OCI-LY1 (cell line): ENCODE measurements around the gene FANK1.
"Not testable (repeated sequence)": the region's sequence is repeated elsewhere in the genome, so short reads cannot be mapped to it uniquely, and the experiment has no call there.

Experiments
- H2AFZ ChIP-seq: fragments of 200-600 bp; sonication (generic), shearing (Covaris generic); 2 replicates; pipeline ENCODE4 v1.6.0; 2014; ENCODE audit warnings: antibody characterized with exemption, mild to moderate bottlenecking, low read length
- H3F3A ChIP-seq: fragments of 200-600 bp; sonication (generic), shearing (Covaris generic); 2 replicates; pipeline ENCODE4 v1.6.0; 2014; ENCODE audit warnings: mild to moderate bottlenecking, antibody characterized with exemption, low read length, moderate library complexity; ENCODE audit not compliant: insufficient read depth
- H3K27ac ChIP-seq: fragments of 200-600 bp; sonication (generic); 2 replicates; pipeline ENCODE4 v1.5.1; 2014; ENCODE audit warnings: low read length, mixed run types, mild to moderate bottlenecking, low read depth; ENCODE audit not compliant: poor library complexity, severe bottlenecking
- H3K27me3 ChIP-seq: fragments of 200-600 bp; sonication (generic); 2 replicates; pipeline ENCODE4 v1.6.0; 2014; ENCODE audit warnings: antibody characterized with exemption, mild to moderate bottlenecking, low read length, moderate library complexity; ENCODE audit not compliant: insufficient read depth
- H3K36me3 ChIP-seq: fragments of 200-600 bp; sonication (generic); 2 replicates; pipeline ENCODE4 v1.6.1; 2014; ENCODE audit warnings: mild to moderate bottlenecking, antibody characterized with exemption, low read length, moderate library complexity, mixed read lengths; ENCODE audit not compliant: insufficient read depth
- H3K4me1 ChIP-seq: fragments of 200-600 bp; sonication (generic); 2 replicates; pipeline ENCODE4 v1.5.1; 2014; ENCODE audit warnings: mild to moderate bottlenecking, low read length, moderate library complexity; ENCODE audit not compliant: insufficient read depth, severe bottlenecking
- H3K4me2 ChIP-seq: fragments of 200-600 bp; sonication (generic), shearing (Covaris generic); 2 replicates; pipeline ENCODE4 v1.6.1; 2014; ENCODE audit warnings: low read length
- H3K4me3 ChIP-seq: fragments of 200-600 bp; sonication (generic); 2 replicates; pipeline ENCODE4 v1.5.1; 2014; ENCODE audit warnings: low read length, low read depth, mild to moderate bottlenecking, mixed read lengths; ENCODE audit not compliant: poor library complexity, severe bottlenecking
- H3K79me2 ChIP-seq: fragments of 200-600 bp; shearing (Covaris generic); 2 replicates; pipeline ENCODE4 v1.6.1; 2016; ENCODE audit warnings: mixed run types, low read length, mixed read lengths; ENCODE audit not compliant: insufficient read depth
- H3K9ac ChIP-seq: fragments of 200-600 bp; sonication (generic), shearing (Covaris generic); 2 replicates; pipeline ENCODE4 v1.6.1; 2014; ENCODE audit warnings: mild to moderate bottlenecking, low read length, mixed read lengths
- H3K9me2 ChIP-seq: fragments of 200-600 bp; sonication (generic), shearing (Covaris generic); 2 replicates; pipeline ENCODE4 v1.6.1; 2014; ENCODE audit warnings: low read depth, mild to moderate bottlenecking, low read length, mixed read lengths
- H3K9me3 ChIP-seq: fragments of 200-600 bp; shearing (Covaris generic); 2 replicates; pipeline ENCODE4 v1.6.1; 2014; ENCODE audit warnings: low read length, mixed read lengths
- H4K20me1 ChIP-seq: fragments of 200-600 bp; sonication (generic), shearing (Covaris generic); 2 replicates; pipeline ENCODE4 v1.6.0; 2016; ENCODE audit warnings: mild to moderate bottlenecking, low read length; ENCODE audit not compliant: insufficient read depth
- CTCF ChIP-seq: fragments of 200-600 bp; sonication (generic), shearing (Covaris generic); IDR thresholded peaks from 2 replicates; pipeline ENCODE4 v1.5.1; 2017; ENCODE audit warnings: mild to moderate bottlenecking, antibody characterized with exemption, low read length, moderate library complexity, mixed read lengths
- EZH2 ChIP-seq: fragments of 200-600 bp; sonication (generic), shearing (Covaris generic); IDR thresholded peaks from 2 replicates; pipeline ENCODE4 v1.8.0; 2017; ENCODE audit warnings: borderline replicate concordance, mixed run types, mild to moderate bottlenecking, antibody characterized with exemption, low read length, moderate library complexity, mixed read lengths

Gene FANK1

GRCh38 chr10:125916977-125917376, 20.6 kb downstream of the FANK1 start:
- H3K27me3 ChIP-seq: no peaks in the 10 kb centered on the region
- TF ChIP-seq EZH2: no peak
- no peak for TF ChIP-seq CTCF
- H3K27ac ChIP-seq: no peak overlapping the region
- H2AFZ ChIP-seq: no peak overlapping the region
- no peak overlapping the region for H3K4me2 ChIP-seq
- H3K4me1 ChIP-seq: no peaks in the 10 kb centered on the region
- no peaks in the 10 kb centered on the region for H3K9me2 ChIP-seq
- H3K9me3 ChIP-seq: no peaks in the 10 kb centered on the region
- no peaks in the 10 kb centered on the region for H3K79me2 ChIP-seq
- no peaks in the 10 kb centered on the region for H3K36me3 ChIP-seq
- H3K4me3 ChIP-seq: no peak overlapping the region
- H4K20me1 ChIP-seq: no peaks in the 10 kb centered on the region
- H3F3A ChIP-seq: no peaks in the 10 kb centered on the region
- H3K9ac ChIP-seq: no peak overlapping the region

GRCh38 chr10:125917704-125918361, 21.5 kb downstream of the FANK1 start:
- not testable (repeated sequence) for H3K4me1 ChIP-seq, H3K27me3 ChIP-seq, H4K20me1 ChIP-seq, H3K79me2 ChIP-seq, H3K4me2 ChIP-seq, H3K9me3 ChIP-seq, H3K36me3 ChIP-seq, H3K27ac ChIP-seq, H3K4me3 ChIP-seq, H3K9ac ChIP-seq, H3K9me2 ChIP-seq, H3F3A ChIP-seq, H2AFZ ChIP-seq

- not testable (repeated sequence) for H4K20me1 ChIP-seq, H3K27ac ChIP-seq, H3K4me1 ChIP-seq
These were observed 25.4 kb downstream of the FANK1 start for GRCh38 chr10:125921643-125922306.

GRCh38 chr10:125925262-125925834, 29.0 kb downstream of the FANK1 start:
- Histone ChIP-seq H3K79me2 (no peaks in the 10 kb centered on the region), H3K9me3 (no peaks in the 10 kb centered on the region), H3K27me3 (no peaks in the 10 kb centered on the region), H3K36me3 (no peaks in the 10 kb centered on the region), H3K4me2 (no peak overlapping the region), H2AFZ (no peak overlapping the region), H3F3A (no peaks in the 10 kb centered on the region), H3K9ac (no peak overlapping the region), H3K4me3 (no peak overlapping the region), H3K9me2 (no peaks in the 10 kb centered on the region), H4K20me1 (no peaks in the 10 kb centered on the region), H3K4me1 (no peaks in the 10 kb centered on the region), H3K27ac (no peak overlapping the region)
- TF ChIP-seq EZH2 (no peak), CTCF (no peak)

More at GRCh38 chr10:125921643-125922306, 25.4 kb downstream of the FANK1 start:
- H3F3A ChIP-seq, H3K36me3 ChIP-seq, H2AFZ ChIP-seq, H3K79me2 ChIP-seq, H3K4me2 ChIP-seq, H3K9ac ChIP-seq, H3K4me3 ChIP-seq, H3K27me3 ChIP-seq, H3K9me3 ChIP-seq, H3K9me2 ChIP-seq: not testable (repeated sequence)
